Uterus (tissue), 4 donors: ENCODE measurements around the gene TOR2A. TPM values are rescaled to one million over a fixed set of nuclear protein-coding genes. Genes with fewer than 3 reads are reported as not detected.
"Not testable (repeated sequence)": the region's sequence is repeated elsewhere in the genome, so short reads cannot be mapped to it uniquely, and the experiment has no call there.

Source experiments
- DNase-seq, 2 donors: peaks; one replicate each; pipeline ENCODE4 v3.0.0-alpha.2; 2019 to 2020
- H3K27ac ChIP-seq, 2 donors: fragments of 200-600 bp; sonication (generic); 1 replicate in 1 of 2; 2 replicates in 1 of 2; pipeline ENCODE4 v1.5.1; 2016 to 2018
- H3K27me3 ChIP-seq, 2 donors: fragments of 200-600 bp; sonication (generic); one replicate each; pipeline ENCODE4 v1.5.1; 2018 to 2019; ENCODE audit warnings: control low read depth in 1 of 2
- H3K36me3 ChIP-seq, 2 donors: fragments of 200-600 bp; sonication (generic); one replicate each; pipeline ENCODE4 v1.5.1; 2019; ENCODE audit warnings: control low read depth in 1 of 2
- H3K4me1 ChIP-seq, 2 donors: fragments of 200-600 bp; sonication (generic); one replicate each; pipeline ENCODE4 v1.5.1; 2018 to 2019; ENCODE audit warnings: control low read depth in 1 of 2
- H3K4me3 ChIP-seq, 2 donors: fragments of 200-600 bp; sonication (generic); 1 replicate in 1 of 2; 2 replicates in 1 of 2; pipeline ENCODE4 v1.5.1; 2018 to 2019; ENCODE audit warnings: mild to moderate bottlenecking in 1 of 2
- H3K9me3 ChIP-seq, 2 donors: fragments of 200-600 bp; sonication (generic); one replicate each; pipeline ENCODE4 v1.5.1; 2019; ENCODE audit warnings: control low read depth in 1 of 2
- POLR2A ChIP-seq, 2 donors: fragments of 450-650 bp; IDR thresholded peaks; one replicate each; pipeline ENCODE4 v1.6.1; 2016; ENCODE audit warnings: antibody characterized with exemption in 2 of 2, mild to moderate bottlenecking in 1 of 2, moderate library complexity in 1 of 2
- intact Hi-C: fragments of 100-400 bp; cut with DNase I; formaldehyde crosslinking; loops from one replicate; pipeline ENCODE4 v1.15.1; 2023; ENCODE audit warnings: low total_unique reads
- total RNA-seq, 4 donors: library from RNA; depleted of rRNA in 3 of 4; stranded (reverse); fragments of >200 nt in 3 of 4; gene quantifications; one replicate each; pipeline versions ENCODE4 v1.1.0 to v1.2.4, GENCODE V29; 2014 to 2023
- TF ChIP-seq, protein P1 (sequence below), 4 experiments: fragments of 200-600 bp in 2 of 4; fragments of 450-650 bp in 2 of 4; sonication (generic) in 2 of 4; IDR thresholded peaks; one replicate each; pipeline ENCODE4 v1.5.1; 2016 to 2019; ENCODE audit warnings: antibody characterized with exemption in 4 of 4, mild to moderate bottlenecking in 2 of 4, moderate library complexity in 1 of 4
- donor health status: DM: yes; HTN: yes; CAD: no.

TOR2A gene
- 10 to 100 TPM in 2 of 4 donors, 1 to 10 TPM in 2; 2.0 to 73.8 (median 7.0) TPM for total RNA-seq

DNA sequence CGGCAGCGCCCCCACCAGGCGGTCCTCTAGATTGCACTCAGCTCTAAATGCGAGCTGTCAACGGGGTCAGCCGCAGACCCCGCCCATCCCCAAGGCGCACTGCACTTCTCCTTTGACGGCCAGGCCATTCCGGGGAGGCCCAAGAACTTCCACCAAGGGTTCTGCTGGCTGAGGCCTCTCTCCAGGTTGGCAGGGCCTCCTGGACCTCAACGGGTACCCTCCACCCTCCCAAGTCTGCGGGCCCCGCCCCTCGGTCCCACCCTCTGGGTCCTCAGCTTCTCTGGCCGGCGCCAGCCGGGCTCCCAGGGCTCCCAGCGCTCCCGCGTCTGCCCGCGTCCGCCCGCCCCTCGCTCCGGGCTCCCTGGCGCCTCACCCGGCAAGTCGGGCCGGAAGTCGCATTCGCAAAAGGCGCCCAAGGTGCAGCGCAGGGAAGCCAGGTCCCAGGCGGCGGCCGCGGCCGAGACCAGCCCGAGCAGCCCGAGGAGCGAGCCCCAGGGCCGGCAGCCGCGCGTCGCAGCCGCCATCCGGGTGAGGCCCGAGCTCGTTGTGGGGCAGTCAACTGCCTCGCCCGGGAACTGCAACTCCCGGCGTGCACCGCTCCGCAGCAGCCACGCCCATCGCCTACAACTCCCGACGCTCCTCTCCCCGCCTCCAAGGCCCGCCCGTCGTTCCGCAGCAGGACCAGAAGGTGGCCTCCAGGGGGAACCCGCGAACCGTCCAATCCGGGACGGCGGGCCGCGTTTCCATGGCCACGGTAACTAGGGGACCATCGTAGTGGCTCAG, at the start of gene TOR2A:
Gene TOR2A, minus strand, starts transcription at position 548 of the 783 bp plus-strand sequence. Its CDS starts 24 bp downstream, at position 524.
- Histone ChIP-seq H3K9me3 (no peaks in the 10 kb centered on the region), H3K36me3 (no peaks in the 10 kb centered on the region), H3K4me3 (peak within 1 kb of the TSS; percentile 54 to 72), H3K4me1 (no peaks in the 10 kb centered on the region), H3K27me3 (no peaks in the 10 kb centered on the region), H3K27ac (peak within 1 kb of the TSS; percentile 92 to 96)
- peak; percentile 79 to 94 for TF ChIP-seq POLR2A (IDR thresholded peaks at IDR 0.05)
- TF ChIP-seq, protein P1, sequence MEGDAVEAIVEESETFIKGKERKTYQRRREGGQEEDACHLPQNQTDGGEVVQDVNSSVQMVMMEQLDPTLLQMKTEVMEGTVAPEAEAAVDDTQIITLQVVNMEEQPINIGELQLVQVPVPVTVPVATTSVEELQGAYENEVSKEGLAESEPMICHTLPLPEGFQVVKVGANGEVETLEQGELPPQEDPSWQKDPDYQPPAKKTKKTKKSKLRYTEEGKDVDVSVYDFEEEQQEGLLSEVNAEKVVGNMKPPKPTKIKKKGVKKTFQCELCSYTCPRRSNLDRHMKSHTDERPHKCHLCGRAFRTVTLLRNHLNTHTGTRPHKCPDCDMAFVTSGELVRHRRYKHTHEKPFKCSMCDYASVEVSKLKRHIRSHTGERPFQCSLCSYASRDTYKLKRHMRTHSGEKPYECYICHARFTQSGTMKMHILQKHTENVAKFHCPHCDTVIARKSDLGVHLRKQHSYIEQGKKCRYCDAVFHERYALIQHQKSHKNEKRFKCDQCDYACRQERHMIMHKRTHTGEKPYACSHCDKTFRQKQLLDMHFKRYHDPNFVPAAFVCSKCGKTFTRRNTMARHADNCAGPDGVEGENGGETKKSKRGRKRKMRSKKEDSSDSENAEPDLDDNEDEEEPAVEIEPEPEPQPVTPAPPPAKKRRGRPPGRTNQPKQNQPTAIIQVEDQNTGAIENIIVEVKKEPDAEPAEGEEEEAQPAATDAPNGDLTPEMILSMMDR (IDR thresholded peaks at IDR 0.05), result peak; percentile 88 to 100 (median 96)
- intact Hi-C loops, result loop anchor here (5.0 kb wide), 1 partner anchor 132 kb away; no protein-coding TSS in a partner anchor
- peak; percentile 97 to 98 for DNase-seq

DNA sequence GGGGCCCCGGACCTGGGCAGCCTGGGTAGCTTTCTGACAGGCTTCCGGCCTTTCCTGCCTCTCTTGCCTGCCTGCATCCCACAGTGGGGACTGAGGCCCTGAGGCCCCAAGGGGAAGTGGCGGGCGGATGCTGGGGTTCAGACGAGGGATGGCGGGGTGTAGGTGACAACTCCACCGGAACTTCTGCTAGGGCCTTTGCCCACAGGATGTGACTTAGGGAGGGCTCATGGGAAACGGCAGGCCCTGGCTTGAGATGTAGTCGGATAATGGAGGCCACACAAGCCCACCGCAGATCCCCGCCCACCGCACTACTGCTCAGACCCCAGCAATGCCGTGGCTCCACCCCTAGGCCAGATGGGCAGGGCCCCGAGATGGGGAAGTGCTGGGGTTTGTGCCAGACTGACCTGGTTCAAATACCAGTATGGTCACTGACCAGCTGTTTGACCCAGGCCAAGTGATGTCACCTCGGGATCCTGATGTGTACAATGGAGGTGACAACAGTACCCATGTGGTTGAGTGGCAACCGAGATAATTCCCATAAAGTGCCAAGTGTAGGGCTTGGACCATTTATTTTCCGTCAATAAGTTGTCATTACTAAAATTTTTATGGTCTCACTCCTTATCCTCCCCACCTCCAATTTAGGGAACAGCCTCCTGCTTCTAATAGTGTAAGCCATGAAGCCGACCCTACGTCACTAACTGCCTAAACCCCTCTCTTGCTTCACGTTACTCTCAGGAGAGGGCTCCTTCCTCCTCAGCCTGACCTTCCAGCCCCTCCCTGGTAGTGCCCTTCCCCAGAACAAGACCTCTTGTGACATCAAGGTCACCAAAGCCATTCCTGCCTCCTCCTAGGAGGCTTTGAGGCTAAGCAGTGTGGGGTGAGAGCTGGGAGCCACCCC, 48.3 kb upstream of the TOR2A start:
- Histone ChIP-seq H3K4me3 (no peak overlapping the region), H3K4me1 (peaks cover 0 to 11% of the 10 kb centered on the region in 2 donors), H3K27ac (peak overlapping the region; percentile 5 to 96), H3K36me3 (no peaks in the 10 kb centered on the region), H3K9me3 (no peaks in the 10 kb centered on the region), H3K27me3 (no peaks in the 10 kb centered on the region)
- TF ChIP-seq POLR2A (IDR thresholded peaks at IDR 0.05), result no peak
- no peak for DNase-seq
- intact Hi-C loops, result no loop called here

DNA sequence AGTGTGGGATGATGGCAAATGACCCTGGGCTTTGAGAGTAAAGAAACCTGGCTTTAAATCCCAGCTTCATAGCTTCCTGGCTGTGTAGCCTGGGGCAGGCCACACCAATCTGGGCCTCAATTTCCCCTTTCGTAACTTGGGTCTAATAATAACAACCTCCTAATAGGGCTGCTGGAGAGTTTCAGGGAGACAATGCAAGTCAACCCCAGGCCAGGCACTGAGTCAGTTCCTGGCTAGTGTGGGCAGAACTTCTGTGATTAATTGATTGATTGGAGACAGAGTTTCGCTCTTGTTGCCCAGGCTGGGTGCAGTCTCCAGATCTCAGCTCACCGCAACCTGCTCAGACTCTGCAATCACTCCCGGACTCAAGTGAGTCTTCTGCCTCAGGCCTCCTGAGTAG, 46.7 kb upstream of the TOR2A start:
- intact Hi-C loops, result no loop called here
- no peak for DNase-seq
- Histone ChIP-seq H3K4me3 (no peak overlapping the region), H3K9me3 (no peaks in the 10 kb centered on the region), H3K36me3 (no peaks in the 10 kb centered on the region), H3K4me1 (peaks cover 0 to 3% of the 10 kb centered on the region in 2 donors), H3K27ac (no peak overlapping the region), H3K27me3 (no peaks in the 10 kb centered on the region)
- TF ChIP-seq POLR2A (IDR thresholded peaks at IDR 0.05), result no peak
- TF ChIP-seq, protein P1 (IDR thresholded peaks at IDR 0.05), result no peak

DNA sequence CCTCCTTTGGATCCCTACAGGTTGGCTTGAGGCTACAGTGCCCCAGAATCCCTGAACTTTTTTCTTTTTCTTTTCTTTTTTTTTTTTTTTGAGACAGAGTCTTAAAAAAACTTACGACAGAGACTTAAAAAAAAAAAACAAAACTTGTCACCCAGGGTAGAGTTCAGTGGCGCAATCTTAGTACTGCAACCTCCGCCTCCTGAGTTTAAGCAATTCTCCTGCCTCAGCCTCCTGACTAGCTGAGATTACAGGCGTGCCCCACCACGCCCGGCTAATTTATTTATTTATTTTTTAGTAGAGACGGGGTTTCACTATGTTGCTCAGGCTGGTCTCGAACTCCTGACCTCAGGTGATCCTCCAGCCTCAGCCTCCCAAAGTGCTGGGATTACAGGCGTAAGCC, 45.8 kb upstream of the TOR2A start:
- H3K36me3 ChIP-seq, H3K4me1 ChIP-seq, H3K4me3 ChIP-seq, intact Hi-C loops, H3K9me3 ChIP-seq, H3K27ac ChIP-seq, H3K27me3 ChIP-seq, DNase-seq: not testable (repeated sequence)

DNA sequence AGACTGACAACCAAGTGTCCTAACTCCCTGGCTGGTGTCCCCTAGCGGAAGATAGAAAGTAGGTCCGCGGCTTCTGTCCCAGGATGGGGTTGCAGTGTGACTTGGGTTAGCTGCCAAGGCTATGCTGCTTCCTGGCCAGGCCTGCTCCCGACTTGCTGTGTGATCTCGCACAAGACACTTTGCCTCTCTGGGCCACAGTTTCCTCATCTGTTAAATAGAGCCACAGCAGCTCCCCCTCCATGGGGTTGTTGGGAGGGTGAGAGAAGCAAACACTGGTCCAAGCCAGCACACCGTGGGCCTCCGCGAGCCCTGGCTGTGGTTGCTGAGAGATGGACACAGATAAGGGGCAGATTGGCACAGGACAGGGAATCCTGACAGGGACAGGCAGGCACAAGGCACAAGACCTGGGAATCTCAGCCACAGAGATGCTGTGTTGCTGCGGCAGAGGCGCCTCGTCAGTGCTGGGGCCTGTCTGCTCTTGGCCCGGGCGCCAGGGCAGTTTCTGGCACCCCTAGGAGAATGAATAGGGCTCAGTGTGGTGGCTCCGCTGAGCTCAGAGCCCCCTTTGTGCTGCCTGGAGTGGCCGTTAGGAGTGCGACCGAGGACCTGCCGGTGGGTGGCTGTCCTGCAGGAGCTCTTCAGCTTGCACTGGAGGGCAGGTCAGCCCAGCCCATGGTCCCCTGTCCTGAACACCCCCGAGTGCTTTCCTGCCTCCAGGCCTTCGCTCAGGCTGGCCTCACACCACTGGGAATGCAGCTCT, 45.2 kb upstream of the TOR2A start:
- Histone ChIP-seq H3K9me3 (no peaks in the 10 kb centered on the region), H3K27ac (no peak overlapping the region), H3K27me3 (no peaks in the 10 kb centered on the region), H3K4me3 (no peak overlapping the region), H3K4me1 (no peaks in the 10 kb centered on the region), H3K36me3 (no peaks in the 10 kb centered on the region)
- no peak for DNase-seq
- TF ChIP-seq, protein P1 (IDR thresholded peaks at IDR 0.05), result no peak
- no peak for TF ChIP-seq POLR2A (IDR thresholded peaks at IDR 0.05)
- intact Hi-C loops, result no loop called here
